ENCODE results near the gene COL24A1. TPM values are rescaled to one million over a fixed set of nuclear protein-coding genes. Genes with fewer than 3 reads are reported as not detected.

The COL24A1 gene
- polyA plus RNA-seq, 1 donor (not counting 4 experiments of a cell fraction or from before 2014, with no cell fraction given): not detected

GRCh38 chr1:85888921-85889320 lies 267.7 kb downstream of the COL24A1 start:
- FAIRE-seq (no peak), DNase-seq (ENCODE audit: low read depth, low spot score) (no peak)
- no peaks in the 10 kb centered on the region for H3K27me3 ChIP-seq (ENCODE audit: control insufficient read depth, extremely low read depth, insufficient read depth, low read length)
- TF ChIP-seq EZH2 (IDR thresholded peaks at IDR 0.05; ENCODE audit: low read length): no peak
- no peak for TF ChIP-seq CTCF (optimal IDR thresholded peaks at IDR 0.05 in 1 of 3, IDR thresholded peaks at IDR 0.05 in 1 of 3, conservative IDR thresholded peaks at IDR 0.05 in 1 of 3; ENCODE audit: extremely low read depth in 1 of 3, insufficient read depth in 2 of 3, low read length in 3 of 3)
- no peak overlapping the region for H3K9ac ChIP-seq (ENCODE audit: control insufficient read depth, extremely low read depth, insufficient read depth, low read length)
- H3K9me1 ChIP-seq (ENCODE audit: control insufficient read depth, extremely low read depth, insufficient read depth, low read length): no peaks in the 10 kb centered on the region
- no peak overlapping the region for H3K4me3 ChIP-seq (ENCODE audit: control insufficient read depth in 2 of 3, extremely low read depth in 1 of 3, insufficient read depth in 2 of 3, low read depth in 1 of 3, low read length in 3 of 3)
- H4K20me1 ChIP-seq (ENCODE audit: control insufficient read depth, extremely low read depth, insufficient read depth, low read length): no peaks in the 10 kb centered on the region
- H3K36me3 ChIP-seq (ENCODE audit: control insufficient read depth in 2 of 2, extremely low read depth in 1 of 2, insufficient read depth in 2 of 2, low read length in 2 of 2): no peaks in the 10 kb centered on the region
- no peaks in the 10 kb centered on the region for H3K4me1 ChIP-seq (ENCODE audit: control insufficient read depth, extremely low read depth, insufficient read depth, low read length)
- dilution Hi-C loops (cut with MboI; ENCODE audit: extremely low pct_ligation_motif_present, low sequenced_read_pairs): no loop called here
- H3K79me2 ChIP-seq (ENCODE audit: control insufficient read depth, insufficient read depth, low read length): no peaks in the 10 kb centered on the region
- no peak overlapping the region for H3K4me2 ChIP-seq (ENCODE audit: control insufficient read depth, extremely low read depth, insufficient read depth, low read depth, low read length)
- no peak overlapping the region for H3K27ac ChIP-seq (ENCODE audit: control insufficient read depth, insufficient read depth, low read length)
- no peaks in the 10 kb centered on the region for H3K9me3 ChIP-seq (ENCODE audit: control insufficient read depth, low read depth, low read length)
- no peak overlapping the region for H2AFZ ChIP-seq (ENCODE audit: control insufficient read depth, low read length)

GRCh38 chr1:85884372-85885035 lies 272.1 kb downstream of the COL24A1 start:
- DNase-seq (ENCODE audit: low read depth, low spot score) (no peak), FAIRE-seq (no peak)
- no peak for TF ChIP-seq EZH2 (IDR thresholded peaks at IDR 0.05; ENCODE audit: low read length)
- TF ChIP-seq CTCF (optimal IDR thresholded peaks at IDR 0.05 in 1 of 3, IDR thresholded peaks at IDR 0.05 in 1 of 3, conservative IDR thresholded peaks at IDR 0.05 in 1 of 3; ENCODE audit: extremely low read depth in 1 of 3, insufficient read depth in 2 of 3, low read length in 3 of 3): peak in 2 of 3 experiments; percentile 43 to 47
- Histone ChIP-seq H3K4me2 (ENCODE audit: control insufficient read depth, extremely low read depth, insufficient read depth, low read depth, low read length) (no peak overlapping the region), H3K9me3 (ENCODE audit: control insufficient read depth, low read depth, low read length) (no peaks in the 10 kb centered on the region), H4K20me1 (ENCODE audit: control insufficient read depth, extremely low read depth, insufficient read depth, low read length) (no peaks in the 10 kb centered on the region), H3K36me3 (ENCODE audit: control insufficient read depth in 2 of 2, extremely low read depth in 1 of 2, insufficient read depth in 2 of 2, low read length in 2 of 2) (no peaks in the 10 kb centered on the region), H3K27ac (ENCODE audit: control insufficient read depth, insufficient read depth, low read length) (no peak overlapping the region), H3K9me1 (ENCODE audit: control insufficient read depth, extremely low read depth, insufficient read depth, low read length) (no peaks in the 10 kb centered on the region), H3K4me3 (ENCODE audit: control insufficient read depth in 2 of 3, extremely low read depth in 1 of 3, insufficient read depth in 2 of 3, low read depth in 1 of 3, low read length in 3 of 3) (no peak overlapping the region), H3K79me2 (ENCODE audit: control insufficient read depth, insufficient read depth, low read length) (no peaks in the 10 kb centered on the region), H3K4me1 (ENCODE audit: control insufficient read depth, extremely low read depth, insufficient read depth, low read length) (no peaks in the 10 kb centered on the region), H3K9ac (ENCODE audit: control insufficient read depth, extremely low read depth, insufficient read depth, low read length) (no peak overlapping the region), H2AFZ (ENCODE audit: control insufficient read depth, low read length) (no peak overlapping the region), H3K27me3 (ENCODE audit: control insufficient read depth, extremely low read depth, insufficient read depth, low read length) (no peaks in the 10 kb centered on the region)
- dilution Hi-C loops (cut with MboI; ENCODE audit: extremely low pct_ligation_motif_present, low sequenced_read_pairs): no loop called here

Measured in keratinocyte (primary cell).